C4-2B (cell line): ENCODE measurements around the gene GDF7.

ENCODE experiments used
- CTCF ChIP-seq: fragments of 450-650 bp; conservative IDR thresholded peaks from 2 replicates; pipeline ENCODE4 v1.5.1; 2017; ENCODE audit warnings: mild to moderate bottlenecking
- ZFX ChIP-seq: fragments of 450-650 bp; IDR thresholded peaks from 2 replicates; pipeline ENCODE4 v1.6.1; 2017

- TF ChIP-seq CTCF (no peak), ZFX (no peak)
Observed at GRCh38 chr2:20663196-20664070, 3.5 kb upstream of the GDF7 start.
